NCI-H2029 treated with DMSO at 0.1 percent for 48 hours (cell line): Measurements from ENCODE around the gene MRTFA.
"Not testable (repeated sequence)": the region's sequence is repeated elsewhere in the genome, so short reads cannot be mapped to it uniquely, and the experiment has no call there.

Source experiments
- DNase-seq: peaks from one replicate; lab custom pipeline; 2025; lab: John Stamatoyannopoulos, UW

Gene MRTFA

DNA sequence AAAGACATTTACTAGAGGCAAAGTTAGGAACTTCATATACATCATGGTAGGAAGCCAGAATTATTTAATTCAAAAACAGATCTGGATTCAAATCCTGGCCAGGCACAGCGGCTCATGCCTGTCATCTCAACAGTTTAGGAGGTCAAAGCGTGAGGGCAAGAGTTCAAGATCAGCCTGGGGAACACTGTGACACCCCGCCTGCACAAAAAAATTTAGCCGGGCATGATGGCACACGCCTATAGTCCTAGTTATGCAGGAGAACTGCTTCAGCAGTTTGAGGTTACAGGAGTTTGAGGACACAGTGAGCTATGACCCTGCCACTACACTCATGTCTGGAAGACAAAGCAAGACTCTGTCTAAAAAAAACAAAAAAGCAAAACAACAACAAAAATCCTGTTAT, 8.9 kb downstream of the MRTFA start:
- no peak for DNase-seq

DNA sequence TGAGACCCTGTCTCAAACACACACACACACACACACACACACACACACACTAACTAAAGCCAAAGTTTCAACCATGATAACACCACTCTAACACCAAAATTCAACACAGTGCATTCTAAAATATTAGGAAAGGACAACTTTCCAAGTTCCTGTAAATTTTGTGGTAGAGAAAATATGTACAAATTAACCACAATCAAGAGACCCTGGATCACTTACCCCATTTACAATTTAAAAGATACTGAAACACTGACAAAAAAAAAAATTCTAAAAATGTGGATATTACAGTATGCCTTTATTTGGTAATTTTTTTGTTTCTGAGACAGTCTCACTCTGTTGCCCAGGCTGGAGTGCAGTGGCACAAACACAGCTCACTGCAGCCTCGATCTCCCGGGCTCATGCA, 9.7 kb downstream of the MRTFA start:
- no peak for DNase-seq

DNA sequence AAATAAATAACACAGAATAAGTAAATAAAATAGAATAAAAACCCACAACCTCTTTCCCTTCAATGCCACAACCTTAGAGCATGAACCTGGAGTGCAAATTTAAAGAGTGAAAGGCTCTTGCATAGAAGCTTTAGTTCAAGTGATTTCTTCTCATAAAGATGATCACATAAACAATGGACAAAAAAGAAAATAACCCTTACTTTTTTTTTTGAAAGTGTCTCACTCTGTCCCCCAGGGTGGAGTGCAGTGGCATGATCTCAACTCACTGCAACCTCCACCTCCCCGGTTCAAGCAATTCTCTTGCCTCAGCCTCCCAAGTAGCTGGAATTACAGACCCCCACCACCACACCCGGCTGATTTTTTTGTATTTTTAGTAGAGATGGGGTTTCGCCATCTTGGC, 10.7 kb downstream of the MRTFA start:
- DNase-seq, result not testable (repeated sequence)

DNA sequence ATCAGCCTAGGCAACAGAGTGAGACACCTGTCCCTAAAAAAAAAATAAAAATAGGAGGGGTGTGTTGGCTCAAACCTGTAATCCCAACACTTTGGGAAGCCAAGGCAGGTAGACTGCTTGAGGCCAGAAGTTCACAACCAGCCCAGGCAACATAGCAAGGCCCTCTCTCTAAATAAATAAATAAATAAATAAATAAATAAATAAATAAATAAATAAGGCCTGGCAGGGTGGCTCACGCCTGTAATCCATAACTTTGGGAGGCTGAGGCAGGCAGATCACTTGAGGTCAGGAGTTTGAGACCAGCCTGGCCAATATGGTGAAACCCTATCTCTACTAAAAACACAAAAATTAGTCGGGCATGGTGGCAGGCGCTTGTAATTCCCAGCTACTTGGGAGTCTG, 11.2 kb downstream of the MRTFA start:
- not testable (repeated sequence) for DNase-seq

DNA sequence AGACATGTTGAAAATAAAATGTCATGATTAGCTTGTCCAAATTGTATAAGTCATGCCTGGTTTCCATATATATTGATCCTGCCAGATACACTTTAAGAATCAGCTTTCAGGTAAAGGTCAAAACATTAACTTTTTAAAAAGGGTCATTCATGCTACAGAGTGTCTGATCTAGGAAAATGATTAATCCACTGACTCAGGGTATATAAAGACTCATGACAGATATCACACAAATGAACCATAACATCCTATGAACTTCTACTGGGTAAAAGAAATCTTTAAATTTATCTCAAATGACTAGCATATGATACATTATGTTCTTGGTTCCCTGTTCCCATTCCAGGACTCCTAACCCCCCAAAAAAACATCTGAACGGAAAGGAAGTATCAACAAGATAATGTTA, 11.7 kb downstream of the MRTFA start:
- DNase-seq, result no peak

DNA sequence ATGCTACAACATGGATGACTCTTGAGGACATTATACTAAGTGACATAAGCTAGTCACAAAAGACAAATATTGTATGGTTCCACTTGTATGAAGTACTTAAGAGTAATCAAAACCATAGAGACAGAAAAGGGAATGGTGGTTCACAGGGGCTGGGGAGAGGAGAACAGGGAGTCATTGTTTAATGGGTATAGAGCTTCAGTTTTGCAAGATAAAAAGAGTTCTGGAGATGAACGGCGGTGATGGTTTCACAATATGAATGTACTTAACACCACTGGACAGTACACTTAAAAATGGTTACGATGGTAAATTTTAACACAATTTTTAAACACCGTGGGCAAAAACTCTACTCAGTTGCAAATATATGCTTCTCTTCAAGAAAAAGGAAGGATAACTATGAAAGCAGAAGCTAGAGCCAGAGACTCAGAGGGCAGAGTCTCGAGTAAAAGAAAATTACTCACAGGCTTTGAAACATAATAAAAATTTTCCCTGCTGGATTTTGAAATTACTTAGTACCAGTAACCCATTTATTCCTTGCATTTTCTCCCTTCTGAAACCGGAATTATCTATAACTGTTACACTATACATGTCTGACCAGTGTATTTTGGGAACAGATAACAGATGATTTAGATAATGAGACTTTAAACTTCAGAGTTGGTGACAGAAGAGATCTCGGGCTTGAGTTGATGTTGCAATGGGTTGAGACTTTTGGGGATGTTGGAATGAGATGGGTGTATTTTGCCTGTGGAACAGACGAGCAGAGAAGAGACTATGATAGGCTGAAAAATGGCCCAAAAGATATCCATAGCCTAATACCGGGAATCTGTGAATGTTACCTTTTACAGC, 15.0 kb downstream of the MRTFA start:
- no peak for DNase-seq

DNA sequence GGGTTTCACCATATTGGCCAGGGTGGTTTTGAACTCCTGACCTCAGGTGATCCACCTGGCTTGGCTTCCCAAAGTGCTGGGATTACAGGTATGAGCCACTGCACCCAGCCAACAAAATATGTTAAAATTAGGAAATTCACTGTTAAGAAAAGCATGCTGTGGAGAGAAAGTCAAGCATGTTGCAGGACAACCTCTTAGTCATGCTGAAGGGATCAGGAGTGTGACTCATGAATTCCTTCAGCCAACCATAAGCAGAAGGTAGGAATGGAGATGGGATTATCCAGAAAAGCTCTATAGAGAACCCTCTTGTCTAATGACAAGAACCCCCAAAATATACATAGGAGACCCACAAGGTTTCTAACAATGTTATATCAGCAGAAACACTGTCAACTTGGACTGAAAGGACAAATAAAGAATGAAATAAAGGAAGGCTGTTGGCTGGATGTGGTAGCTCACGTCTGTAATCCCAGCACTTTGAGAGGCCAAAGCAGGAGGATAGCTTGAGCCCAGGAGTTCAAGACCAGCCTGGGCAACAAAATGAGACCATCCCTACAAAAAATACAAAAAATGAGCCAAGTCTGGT, 16.0 kb downstream of the MRTFA start:
- no peak for DNase-seq

DNA sequence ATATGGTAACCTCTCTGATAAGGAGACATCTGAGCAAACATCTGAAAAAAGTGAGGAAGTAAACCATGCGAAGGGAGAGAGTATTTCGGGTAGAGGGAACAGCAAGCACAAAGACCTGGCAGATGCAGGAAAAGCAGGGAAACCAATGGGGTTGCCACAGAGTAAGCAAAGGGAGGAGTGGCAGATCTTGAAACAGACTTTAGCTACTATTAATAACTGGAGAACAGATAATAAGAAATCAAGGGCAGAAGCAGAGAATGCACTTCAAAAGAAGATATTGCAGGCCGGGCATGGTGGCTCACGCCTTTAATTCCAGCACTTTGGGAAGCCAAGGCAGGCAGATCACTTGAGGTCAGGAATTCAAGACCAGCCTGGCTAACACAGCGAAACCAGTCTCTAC, 18.1 kb downstream of the MRTFA start:
- DNase-seq, result no peak

DNA sequence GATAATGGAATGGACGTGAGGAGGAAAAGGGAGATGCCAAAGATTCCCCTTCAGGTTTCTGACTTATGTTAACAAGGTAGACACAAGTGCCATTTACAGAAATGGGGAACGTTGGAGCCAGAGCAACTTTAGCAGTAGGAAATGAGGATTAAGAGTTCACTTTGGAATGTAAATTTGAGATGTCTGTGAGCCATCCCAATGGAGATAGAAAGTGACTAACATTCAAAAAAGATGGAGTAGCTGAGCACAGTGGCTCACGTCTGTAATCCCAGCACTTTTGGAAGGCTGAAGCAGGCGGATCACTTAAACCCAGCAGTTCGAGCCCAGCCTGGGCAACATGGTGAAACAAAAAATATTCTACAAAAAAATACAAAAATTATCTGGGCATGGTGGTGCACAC, 19.9 kb downstream of the MRTFA start:
- DNase-seq, result no peak

DNA sequence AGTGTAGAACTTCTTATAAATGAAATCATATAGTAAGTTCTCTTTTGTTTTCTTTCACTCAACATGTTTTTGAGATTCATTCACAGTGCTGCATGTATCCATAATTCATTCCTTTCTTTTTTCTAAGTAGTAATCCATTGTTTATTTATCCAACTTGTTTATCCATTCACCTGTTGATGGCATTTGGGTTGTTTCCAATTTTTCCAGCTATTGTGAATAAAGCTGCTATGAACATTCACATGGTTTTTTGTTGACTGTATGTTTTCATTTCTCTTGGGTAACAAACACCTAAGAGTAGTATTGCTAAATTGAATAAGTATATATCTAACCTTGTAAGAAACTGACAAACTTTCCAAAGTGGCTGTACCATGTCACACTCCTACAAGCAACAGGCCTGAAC, 23.5 kb downstream of the MRTFA start:
- no peak for DNase-seq

DNA sequence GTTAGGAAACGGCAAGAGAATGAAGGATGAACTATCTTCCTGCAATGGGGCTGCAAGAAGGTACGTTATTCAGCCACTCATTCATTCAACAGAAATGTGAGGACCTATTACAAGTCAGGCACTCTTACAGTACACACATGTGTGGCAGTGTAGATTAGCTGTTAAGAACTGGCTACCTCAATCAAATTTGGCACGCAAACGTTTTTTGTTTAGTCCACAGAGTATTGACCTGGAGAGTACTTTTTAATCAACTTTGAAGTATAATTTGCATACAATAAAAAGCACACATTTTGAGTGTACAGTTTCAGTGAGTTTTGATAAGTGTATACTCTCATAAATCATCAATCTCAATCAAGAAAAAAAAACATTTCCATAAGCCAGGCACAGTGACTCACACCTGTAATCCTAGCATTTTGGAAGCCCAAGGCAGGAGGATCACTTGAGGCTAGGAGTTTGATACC, 24.2 kb downstream of the MRTFA start:
- no peak for DNase-seq

DNA sequence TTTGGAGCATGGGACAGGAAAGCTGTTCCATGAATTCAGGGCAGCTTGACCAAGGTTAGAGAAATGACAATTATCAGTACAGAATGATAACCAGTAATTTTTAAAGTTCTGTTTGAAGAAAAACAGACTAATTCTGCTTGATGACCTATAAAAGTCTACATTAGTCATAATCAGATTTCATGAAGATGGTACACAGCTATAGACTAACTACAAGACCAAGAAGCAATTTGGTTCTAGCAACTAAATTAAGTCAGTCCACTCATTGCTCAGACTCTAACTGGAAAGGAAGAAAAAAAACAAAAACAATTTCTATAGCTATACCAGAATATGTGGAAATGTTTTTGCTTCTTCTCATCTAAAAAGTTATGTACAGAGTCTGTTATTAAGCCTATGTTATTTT, 24.9 kb downstream of the MRTFA start:
- no peak for DNase-seq

DNA sequence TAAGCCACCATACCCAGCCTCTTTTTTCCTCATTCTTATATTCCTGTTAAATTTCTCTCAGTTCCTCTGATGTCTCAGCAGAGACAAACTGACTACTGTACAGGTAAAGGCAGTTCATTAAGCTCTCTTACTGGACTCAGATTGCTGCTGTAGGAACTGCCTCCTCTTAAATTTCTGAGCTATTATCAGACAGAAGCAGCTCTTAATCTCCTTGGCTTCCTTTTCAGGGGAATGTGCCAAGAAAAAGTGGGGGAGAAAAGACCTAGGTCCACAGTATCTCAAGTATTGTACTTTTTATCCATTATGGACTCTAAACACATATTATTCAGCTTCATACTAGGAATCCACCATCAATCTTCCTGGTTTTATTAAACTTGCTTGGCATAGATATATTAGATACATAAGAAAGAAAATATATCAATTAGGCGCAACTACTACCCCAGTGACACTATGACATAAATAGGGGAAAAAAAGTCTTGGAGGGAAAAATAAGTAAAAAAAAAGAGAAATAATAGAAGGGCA, 26.1 kb downstream of the MRTFA start:
- DNase-seq, result no peak

DNA sequence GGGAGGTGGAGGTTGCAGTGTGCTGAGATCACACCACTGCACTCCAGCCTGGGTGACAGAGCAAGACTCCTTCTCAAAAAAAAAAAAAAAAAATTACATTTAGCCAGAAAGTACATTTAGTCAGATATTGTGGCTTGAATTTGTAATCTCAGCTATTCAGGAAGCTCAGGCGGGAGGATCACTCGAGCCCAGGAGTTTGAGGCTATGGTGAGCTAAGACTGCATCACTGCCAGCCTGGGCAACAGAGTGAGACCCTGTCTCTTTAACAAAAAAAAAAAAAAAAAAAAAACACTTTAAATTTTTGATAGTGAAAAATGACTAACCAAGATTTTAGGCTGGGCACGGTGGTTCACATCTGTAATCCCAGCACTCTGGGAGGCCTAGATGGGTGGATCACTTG, 27.3 kb downstream of the MRTFA start:
- no peak for DNase-seq

DNA sequence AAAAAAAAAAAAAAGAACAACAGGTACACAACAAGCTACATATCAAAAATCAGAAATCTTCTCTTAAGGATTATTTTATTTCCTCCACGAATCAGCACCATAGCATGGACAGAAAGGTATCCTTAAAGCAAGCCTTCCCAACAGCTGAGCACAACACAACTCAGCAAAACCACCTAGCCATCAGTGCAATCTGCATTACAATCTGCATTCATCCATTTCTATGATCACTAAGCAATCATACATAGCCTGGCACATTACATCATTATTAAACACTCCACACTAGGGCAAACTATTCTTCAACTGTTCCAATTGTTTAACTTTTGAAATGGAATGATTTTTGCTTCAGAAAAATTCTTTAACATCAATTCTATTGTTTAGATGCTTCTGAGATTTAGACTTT, 29.0 kb downstream of the MRTFA start:
- DNase-seq, result no peak

DNA sequence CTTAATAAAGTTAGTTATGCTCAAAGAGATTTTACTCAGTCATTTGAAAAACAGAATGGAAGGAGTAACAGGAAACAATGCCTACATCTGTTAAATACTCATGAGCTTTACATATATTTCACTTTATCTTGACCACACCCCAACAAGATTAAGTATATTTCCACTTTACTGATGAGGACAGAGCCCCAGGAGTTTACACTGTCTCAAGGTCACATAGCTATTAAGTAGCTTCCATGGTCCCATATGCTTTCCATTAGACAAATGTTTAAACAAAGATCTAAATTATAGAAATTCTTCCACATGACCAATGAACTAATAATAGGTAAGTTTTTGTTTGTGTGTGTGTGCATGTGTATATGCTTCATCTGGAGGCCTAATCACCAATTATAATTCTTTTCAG, 30.2 kb downstream of the MRTFA start:
- no peak for DNase-seq

DNA sequence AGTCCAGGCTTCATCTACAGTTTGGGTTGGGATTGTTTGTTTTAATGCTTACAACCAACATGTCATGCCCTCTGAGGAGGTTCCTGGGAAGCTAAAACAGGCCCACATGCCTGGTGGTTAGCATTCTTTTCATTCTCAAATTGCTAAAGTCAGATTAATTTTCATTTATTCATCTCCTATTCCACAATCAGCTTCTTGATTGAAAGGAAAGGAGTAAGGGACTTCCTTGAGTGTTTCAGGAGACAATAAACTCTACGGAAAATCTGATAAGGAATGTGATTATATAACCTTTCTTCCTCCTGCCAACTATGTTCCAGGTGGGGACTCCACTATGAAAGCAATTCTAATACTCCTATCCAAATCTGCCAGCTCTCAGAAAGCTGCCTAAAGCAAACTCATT, 30.8 kb downstream of the MRTFA start:
- no peak for DNase-seq

DNA sequence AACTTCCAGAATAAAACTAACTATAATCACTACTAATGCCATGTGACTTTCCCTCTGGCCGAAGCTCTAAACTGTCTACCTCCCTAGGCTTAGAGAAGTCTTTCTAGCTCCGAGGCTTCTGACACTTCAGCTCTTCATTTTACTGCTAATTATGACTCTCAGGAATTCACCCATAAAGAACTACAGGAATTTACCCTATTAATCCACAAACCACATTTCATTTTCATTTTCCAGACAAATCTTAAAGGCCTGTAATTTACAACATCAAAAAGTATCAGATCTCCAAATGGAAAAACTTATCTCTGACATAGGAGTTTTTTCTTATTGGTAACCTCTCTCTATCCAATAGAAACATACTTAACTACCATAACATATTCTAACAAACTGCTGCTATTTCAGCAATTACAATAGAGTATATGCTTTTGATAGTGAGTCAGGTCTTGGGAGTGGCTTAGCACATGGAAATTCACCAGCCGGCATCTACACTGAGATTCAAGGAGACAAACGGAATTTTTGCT, 33.4 kb downstream of the MRTFA start:
- no peak for DNase-seq

DNA sequence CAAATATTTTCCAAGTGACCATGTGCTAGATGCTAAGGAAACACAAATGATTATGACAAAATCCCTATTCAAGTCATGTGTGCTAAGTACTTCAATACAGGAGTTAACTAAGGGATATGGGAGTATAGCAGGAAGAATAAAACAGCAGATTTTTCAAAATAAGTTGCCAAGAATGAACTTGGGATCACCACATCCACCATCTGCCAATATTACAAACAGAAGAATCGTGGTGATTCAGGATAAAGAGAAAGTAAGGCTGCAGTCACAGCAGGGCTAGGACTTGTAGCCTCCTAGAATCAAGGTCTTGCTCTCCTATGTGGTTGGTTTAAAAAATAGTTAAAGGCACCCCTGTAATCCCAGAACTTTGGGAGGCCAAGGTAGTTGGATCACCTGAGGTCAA, 34.3 kb downstream of the MRTFA start:
- DNase-seq, result no peak

DNA sequence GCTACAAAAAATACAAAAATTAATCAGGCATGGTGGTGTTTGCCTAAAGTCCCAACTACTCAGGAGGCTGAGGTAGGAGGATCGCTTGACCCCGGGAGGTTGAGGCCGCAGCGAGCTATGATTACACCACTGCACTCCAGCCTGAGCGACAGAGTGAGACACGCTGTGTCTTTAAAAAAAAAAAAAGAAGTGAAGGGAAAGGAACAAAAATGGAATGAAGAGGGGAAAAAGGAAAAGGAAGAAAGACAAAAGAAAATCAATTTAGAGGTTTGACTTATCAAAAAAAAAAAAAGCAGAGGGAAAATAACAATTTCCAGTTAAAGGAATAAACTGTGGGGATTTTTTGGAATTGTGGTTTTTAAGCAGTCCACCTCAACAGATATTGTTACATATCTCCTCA, 36.8 kb downstream of the MRTFA start:
- no peak for DNase-seq

DNA sequence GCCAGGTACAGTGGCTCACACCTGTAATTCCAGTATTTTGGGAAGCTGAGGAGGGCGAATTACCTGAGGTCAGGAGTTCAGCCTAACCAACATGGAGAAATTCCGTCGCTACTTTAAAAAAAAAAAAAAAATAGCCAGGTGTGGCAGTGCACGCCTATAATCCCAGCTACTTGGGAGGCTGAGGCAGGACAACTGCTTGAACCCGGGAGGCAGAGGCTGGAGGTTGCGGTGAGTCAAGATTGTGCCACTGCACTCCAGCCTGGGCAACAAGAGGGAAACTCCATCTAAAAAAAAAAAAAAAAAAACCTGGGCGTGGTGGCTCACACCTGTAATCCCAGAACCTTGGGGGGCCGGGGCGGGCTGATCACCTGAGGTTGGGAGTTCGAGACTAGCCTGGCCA, 37.8 kb downstream of the MRTFA start:
- DNase-seq, result not testable (repeated sequence)

DNA sequence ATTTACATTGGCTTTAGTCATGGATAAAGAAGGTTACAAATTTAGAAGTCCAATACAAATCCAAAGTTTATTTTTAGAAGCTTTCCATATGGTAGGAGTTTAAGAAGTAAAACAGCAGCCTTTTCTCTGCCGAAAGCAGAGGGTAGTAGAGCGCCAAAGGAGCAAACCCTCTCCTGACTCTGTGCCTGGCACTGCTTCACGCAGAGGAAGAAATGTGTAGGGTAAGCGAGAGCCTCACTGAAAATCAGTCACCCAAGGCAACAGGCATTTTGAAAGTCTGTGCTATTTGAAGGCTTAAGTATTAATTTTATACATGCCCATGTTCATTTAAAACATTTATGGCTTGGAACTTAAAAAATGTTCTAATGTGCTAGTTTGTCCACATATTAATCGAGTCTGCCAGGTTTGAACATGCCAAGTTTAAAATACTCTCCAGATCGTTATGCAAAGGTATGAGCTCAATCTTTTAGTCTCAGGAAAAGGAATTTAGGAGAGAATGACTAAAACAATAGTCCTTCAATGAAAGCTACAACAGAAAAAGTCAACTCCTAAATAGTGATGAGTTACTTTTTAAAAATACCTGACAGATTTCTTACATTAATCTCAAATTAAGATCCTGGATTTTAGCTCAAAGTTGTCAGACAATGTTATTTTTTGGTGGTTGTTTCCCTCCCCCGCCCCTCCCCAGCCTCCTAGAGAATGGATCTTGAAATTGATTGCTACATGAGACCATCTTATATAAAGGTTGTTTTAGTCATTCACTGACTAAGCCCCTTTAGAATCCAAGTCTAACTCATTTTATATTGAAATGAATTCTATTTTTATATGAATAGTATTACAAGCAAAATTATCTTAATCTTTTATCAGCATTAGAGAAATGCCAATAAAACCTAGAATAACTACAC, 38.7 kb downstream of the MRTFA start:
- no peak for DNase-seq
